Fibroblast of mammary gland (primary cell): Measurements from ENCODE around the gene MCM8.

ENCODE experiments used
- DNase-seq: peaks from one replicate; pipeline ENCODE4 v3.0.0-alpha.2; 2010; ENCODE audit warnings: low read depth
- H3K4me3 ChIP-seq: 2 replicates; pipeline ENCODE4 v1.5.1; 2011; ENCODE audit warnings: low read depth, mild to moderate bottlenecking, low read length, moderate library complexity; ENCODE audit not compliant: control insufficient read depth
- CTCF ChIP-seq: conservative IDR thresholded peaks from 2 replicates; pipeline ENCODE4 v1.5.1; 2011; ENCODE audit warnings: low read depth, low read length, inconsistent platforms; ENCODE audit not compliant: control insufficient read depth, insufficient read depth

Gene MCM8

GRCh38 chr20:5969940-5970339 is 19.5 kb downstream of the MCM8 start:
- H3K4me3 ChIP-seq, result no peak overlapping the region
- no peak for TF ChIP-seq CTCF
- DNase-seq, result no peak

GRCh38 chr20:5970381-5970780 is 19.9 kb downstream of the MCM8 start:
- TF ChIP-seq CTCF, result no peak
- no peak overlapping the region for H3K4me3 ChIP-seq
- DNase-seq, result no peak

GRCh38 chr20:5971203-5971602 is 20.8 kb downstream of the MCM8 start:
- no peak for TF ChIP-seq CTCF
- no peak for DNase-seq
- no peak overlapping the region for H3K4me3 ChIP-seq

- DNase-seq, result peak; percentile 71
- H3K4me3 ChIP-seq, result no peak overlapping the region
- TF ChIP-seq CTCF, result no peak
Measured at GRCh38 chr20:5973172-5973571, 22.7 kb downstream of the MCM8 start.

- TF ChIP-seq CTCF, result no peak
- no peak for DNase-seq
- H3K4me3 ChIP-seq, result no peak overlapping the region
Measured at GRCh38 chr20:5973971-5974370, 23.5 kb downstream of the MCM8 start.

- DNase-seq, result peak; percentile 14
- TF ChIP-seq CTCF, result no peak
- H3K4me3 ChIP-seq, result no peak overlapping the region
Measured at GRCh38 chr20:5974531-5974930, 24.1 kb downstream of the MCM8 start.

- DNase-seq, result no peak
- no peak overlapping the region for H3K4me3 ChIP-seq
- no peak for TF ChIP-seq CTCF
Measured at GRCh38 chr20:5975778-5976177, 25.3 kb downstream of the MCM8 start.
